Loucy (cell line): ENCODE measurements around the gene MYL2.

Experiments
- H2AFZ ChIP-seq: fragments of 200-600 bp; sonication (generic); 2 replicates; pipeline ENCODE4 v1.6.0; 2016; ENCODE audit warnings: antibody characterized with exemption, mild to moderate bottlenecking, low read length, moderate library complexity
- H3F3A ChIP-seq: fragments of 200-600 bp; 2 replicates; pipeline ENCODE4 v1.6.0; 2016; ENCODE audit warnings: antibody characterized with exemption, low read depth, mild to moderate bottlenecking
- H3K27me3 ChIP-seq: fragments of 200-600 bp; sonication (generic); 2 replicates; pipeline ENCODE4 v1.6.1; 2014; ENCODE audit warnings: low read length, mild to moderate bottlenecking; ENCODE audit not compliant: insufficient read depth, poor library complexity, severe bottlenecking
- H3K36me3 ChIP-seq: fragments of 200-600 bp; sonication (generic); 2 replicates; pipeline ENCODE4 v1.6.1; 2016; ENCODE audit warnings: low read length; ENCODE audit not compliant: insufficient read depth
- H3K4me1 ChIP-seq: fragments of 200-600 bp; sonication (generic); 2 replicates; pipeline ENCODE4 v1.5.1; 2014; ENCODE audit warnings: low read length, mild to moderate bottlenecking; ENCODE audit not compliant: insufficient read depth, poor library complexity, severe bottlenecking
- H3K4me2 ChIP-seq: fragments of 200-600 bp; sonication (generic); 2 replicates; pipeline ENCODE4 v1.6.0; 2014; ENCODE audit warnings: antibody characterized with exemption, low read length, low read depth, mild to moderate bottlenecking; ENCODE audit not compliant: poor library complexity, severe bottlenecking
- H3K4me3 ChIP-seq: fragments of 200-600 bp; sonication (generic); 2 replicates; pipeline ENCODE4 v1.5.1; 2014; ENCODE audit warnings: low read length, mild to moderate bottlenecking, mixed read lengths; ENCODE audit not compliant: poor library complexity, severe bottlenecking
- H3K79me2 ChIP-seq: fragments of 200-600 bp; sonication (generic); 2 replicates; pipeline ENCODE4 v1.6.1; 2014; ENCODE audit warnings: low read length; ENCODE audit not compliant: insufficient read depth
- H3K9ac ChIP-seq: fragments of 200-600 bp; sonication (generic); 2 replicates; pipeline ENCODE4 v1.6.0; 2014; ENCODE audit warnings: mild to moderate bottlenecking, low read depth, low read length, moderate library complexity; ENCODE audit not compliant: poor library complexity, severe bottlenecking
- H3K9me2 ChIP-seq: fragments of 200-600 bp; sonication (generic); replicated peaks from 2 replicates; pipeline ENCODE4 v1.6.1; 2016; ENCODE audit warnings: low read depth, low read length, mixed read lengths
- H3K9me3 ChIP-seq: fragments of 200-600 bp; sonication (generic); 2 replicates; pipeline ENCODE4 v1.6.1; 2014; ENCODE audit warnings: mild to moderate bottlenecking, antibody characterized with exemption, low read length, low read depth; ENCODE audit not compliant: insufficient read depth
- H4K20me1 ChIP-seq: fragments of 200-600 bp; sonication (generic); 2 replicates; pipeline ENCODE4 v1.6.0; 2014; ENCODE audit warnings: antibody characterized with exemption, low read length, mild to moderate bottlenecking; ENCODE audit not compliant: insufficient read depth, poor library complexity, severe bottlenecking
- CTCF ChIP-seq: fragments of 200-600 bp; sonication (generic); conservative IDR thresholded peaks from 2 replicates; pipeline ENCODE4 v1.5.1; 2014; ENCODE audit warnings: mild to moderate bottlenecking, antibody characterized with exemption, low read length
- EZH2phosphoT487 ChIP-seq: fragments of 200-600 bp; IDR thresholded peaks from 2 replicates; pipeline ENCODE4 v1.6.1; 2018; ENCODE audit warnings: antibody characterized with exemption, mild to moderate bottlenecking, moderate library complexity, borderline replicate concordance

MYL2 gene

DNA sequence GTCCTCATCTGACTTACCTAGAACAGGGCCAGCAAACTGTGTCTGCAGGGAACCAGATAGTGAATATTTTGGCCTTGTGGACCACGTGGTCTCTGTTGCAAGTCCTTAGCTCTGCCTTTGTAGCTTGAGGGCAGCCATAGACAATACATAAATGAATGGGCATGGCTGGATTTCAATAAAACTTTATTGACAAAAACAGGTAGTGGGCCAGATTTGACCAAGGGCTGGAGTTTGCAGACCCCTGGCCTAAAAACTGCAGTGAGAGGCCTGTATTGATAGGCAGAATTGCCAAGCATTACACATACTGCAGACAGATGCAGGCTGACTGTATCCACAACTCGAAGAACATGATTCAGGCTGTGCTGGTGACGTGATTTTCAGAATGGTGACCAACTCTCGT, 48.3 kb downstream of the MYL2 start:
- H3K79me2 ChIP-seq = no peaks in the 10 kb centered on the region
- H3K9ac ChIP-seq = no peak overlapping the region
- no peaks in the 10 kb centered on the region for H3K27me3 ChIP-seq
- H3K9me3 ChIP-seq = no peaks in the 10 kb centered on the region
- H3K4me2 ChIP-seq = no peak overlapping the region
- TF ChIP-seq CTCF (no peak), EZH2phosphoT487 (no peak)
- no peaks in the 10 kb centered on the region for H3K4me1 ChIP-seq
- H3K36me3 ChIP-seq = no peaks in the 10 kb centered on the region
- no peak overlapping the region for H3K4me3 ChIP-seq
- H2AFZ ChIP-seq = no peak overlapping the region
- no peaks in the 10 kb centered on the region for H3F3A ChIP-seq
- H4K20me1 ChIP-seq = no peaks in the 10 kb centered on the region
- H3K9me2 ChIP-seq = no peaks in the 10 kb centered on the region

DNA sequence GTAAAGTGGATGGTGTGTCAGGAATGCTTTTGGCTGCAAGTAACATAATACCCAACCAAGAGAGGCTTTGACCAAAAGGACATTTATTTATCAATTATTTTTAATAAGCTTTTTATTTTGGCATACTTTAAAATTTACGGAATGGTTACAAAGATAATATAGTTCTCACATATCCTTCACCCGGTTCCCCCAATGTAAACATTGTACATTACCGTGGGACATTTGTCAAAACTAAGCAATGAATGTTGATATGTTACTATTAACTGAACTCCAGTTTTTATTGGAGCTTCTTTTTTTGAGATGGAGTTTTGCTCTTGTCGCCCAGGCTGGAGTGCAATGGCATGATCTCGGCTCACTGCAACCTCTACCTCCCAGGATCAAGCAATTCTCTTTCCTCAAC, 50.6 kb downstream of the MYL2 start:
- no peaks in the 10 kb centered on the region for H3K79me2 ChIP-seq
- no peaks in the 10 kb centered on the region for H3K36me3 ChIP-seq
- H3K27me3 ChIP-seq = no peaks in the 10 kb centered on the region
- H2AFZ ChIP-seq = no peak overlapping the region
- no peaks in the 10 kb centered on the region for H3K9me2 ChIP-seq
- no peak overlapping the region for H3K4me3 ChIP-seq
- H3F3A ChIP-seq = no peaks in the 10 kb centered on the region
- no peak overlapping the region for H3K4me2 ChIP-seq
- H3K4me1 ChIP-seq = no peaks in the 10 kb centered on the region
- H3K9ac ChIP-seq = no peak overlapping the region
- no peaks in the 10 kb centered on the region for H4K20me1 ChIP-seq
- no peaks in the 10 kb centered on the region for H3K9me3 ChIP-seq
- TF ChIP-seq CTCF (no peak), EZH2phosphoT487 (no peak)

DNA sequence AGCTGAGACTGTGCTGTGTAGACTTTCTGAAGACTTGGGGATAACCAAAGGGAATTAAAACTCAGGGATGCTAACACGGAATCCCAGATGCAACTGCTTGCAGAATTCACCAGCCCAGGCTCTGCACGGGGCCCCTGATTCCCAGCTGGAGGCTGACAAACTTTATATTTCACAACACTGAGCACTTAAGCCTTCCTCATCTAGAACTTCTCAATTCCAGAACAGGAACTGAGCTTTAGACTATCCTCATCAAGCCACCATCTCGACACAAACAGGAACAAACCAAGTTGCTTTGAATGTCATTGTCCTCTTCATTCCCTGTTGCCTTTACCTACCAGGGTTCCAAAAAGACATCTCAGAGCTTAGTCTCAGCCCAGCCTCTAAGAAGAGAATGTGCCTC, 51.4 kb downstream of the MYL2 start:
- no peak overlapping the region for H3K9ac ChIP-seq
- no peaks in the 10 kb centered on the region for H3F3A ChIP-seq
- no peaks in the 10 kb centered on the region for H3K4me1 ChIP-seq
- H3K79me2 ChIP-seq = no peaks in the 10 kb centered on the region
- H2AFZ ChIP-seq = no peak overlapping the region
- no peaks in the 10 kb centered on the region for H3K36me3 ChIP-seq
- H3K27me3 ChIP-seq = no peaks in the 10 kb centered on the region
- no peaks in the 10 kb centered on the region for H3K9me3 ChIP-seq
- H3K4me2 ChIP-seq = no peak overlapping the region
- no peaks in the 10 kb centered on the region for H4K20me1 ChIP-seq
- H3K4me3 ChIP-seq = no peak overlapping the region
- H3K9me2 ChIP-seq = no peaks in the 10 kb centered on the region
- TF ChIP-seq EZH2phosphoT487 (no peak), CTCF (no peak)
